NCI-H82 (cell line): Measurements from ENCODE around the gene SLC12A2.
A peak's percentile ranks its signal among the peaks of the same experiment; 100 is the strongest.

Experiments used
- DNase-seq: peaks from one replicate; lab custom pipeline; 2025; lab: John Stamatoyannopoulos, UW

Gene SLC12A2

DNA sequence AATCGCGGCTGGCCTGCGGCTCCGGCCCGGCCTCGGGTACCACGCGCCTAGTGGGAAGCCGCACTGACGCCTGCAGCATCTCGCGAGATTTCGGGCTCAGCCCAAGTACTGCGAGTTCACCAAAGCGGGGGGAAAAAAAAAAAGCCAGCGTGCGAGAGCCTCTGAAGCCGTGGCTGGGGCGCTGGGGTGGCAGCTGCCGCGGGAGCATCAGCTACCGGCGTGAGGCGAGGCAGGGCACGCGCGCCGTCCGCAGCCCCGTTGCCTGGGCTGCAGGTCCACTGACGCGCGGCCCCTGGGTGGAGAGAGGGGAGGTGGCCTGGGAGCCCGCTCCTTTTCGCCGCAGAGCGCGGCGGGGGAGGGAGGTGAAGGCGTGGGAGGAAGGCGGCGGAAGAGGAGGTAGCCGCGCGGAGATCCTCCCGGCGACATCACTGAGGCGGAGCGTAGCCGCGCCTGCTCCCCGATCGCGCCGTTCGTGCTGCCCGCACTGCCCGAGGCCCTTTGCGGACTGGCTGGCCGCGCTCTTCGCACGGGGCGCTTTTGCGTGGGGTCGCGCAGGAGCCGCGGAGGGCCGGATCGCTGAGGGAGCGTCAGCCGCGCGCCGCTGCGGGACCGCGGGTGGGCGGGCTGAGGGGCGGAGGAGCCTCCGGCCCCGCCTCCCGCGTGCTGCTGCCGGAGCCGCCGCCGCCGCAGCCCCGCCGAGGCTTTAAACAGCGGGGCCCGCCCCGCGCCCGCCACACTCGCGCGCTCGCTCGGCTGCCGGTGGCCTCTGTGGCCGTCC, at the start of gene SLC12A2:
TSS of gene SLC12A2 (plus strand) at position 734 of the 778 bp plus-strand sequence. CDS start 189 bp downstream, outside the sequence.
- peak; percentile 91 for DNase-seq

DNA sequence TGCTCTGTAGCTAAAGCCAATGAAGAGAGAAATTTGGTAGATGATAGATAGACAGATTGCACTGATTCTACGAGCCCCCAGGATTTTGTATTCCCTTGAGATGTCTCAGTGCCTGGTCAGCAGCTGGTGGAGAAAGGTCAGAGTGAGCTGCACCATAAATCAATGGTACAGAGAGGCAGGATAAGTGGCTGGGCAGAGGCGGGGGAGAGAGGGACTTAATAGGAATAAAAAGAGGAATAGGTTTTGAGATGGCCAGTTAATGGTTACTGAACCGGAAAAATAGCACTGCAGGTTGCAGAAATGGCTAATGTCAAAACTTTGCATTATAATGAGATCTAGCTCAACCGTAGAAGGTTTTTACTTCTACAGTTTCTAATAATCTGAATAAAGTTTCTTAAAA, 47.9 kb upstream of the SLC12A2 start:
- DNase-seq = peak; percentile 89

- DNase-seq = no peak
Measured at GRCh38 chr5:128036950-128037349, 46.6 kb upstream of the SLC12A2 start.

DNA sequence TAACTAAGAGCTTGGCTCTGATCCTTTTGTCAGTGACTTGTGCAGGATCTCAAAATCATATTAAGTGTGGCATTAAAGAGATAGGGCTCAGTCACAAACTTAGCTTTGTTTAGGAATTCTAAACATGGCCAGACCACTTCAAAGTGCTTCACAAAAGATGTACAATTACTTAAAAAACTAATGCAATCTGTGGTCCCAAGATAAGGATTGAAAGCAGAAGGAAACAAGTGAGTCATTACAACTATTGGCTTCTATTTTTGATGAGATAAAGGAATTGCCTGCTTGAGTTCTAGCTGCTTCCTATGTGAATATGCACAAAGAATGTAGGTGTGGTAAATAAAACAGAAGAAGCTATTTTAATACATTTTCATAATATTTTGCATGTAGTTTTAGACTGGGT, 44.9 kb upstream of the SLC12A2 start:
- peak; percentile 61 for DNase-seq

DNA sequence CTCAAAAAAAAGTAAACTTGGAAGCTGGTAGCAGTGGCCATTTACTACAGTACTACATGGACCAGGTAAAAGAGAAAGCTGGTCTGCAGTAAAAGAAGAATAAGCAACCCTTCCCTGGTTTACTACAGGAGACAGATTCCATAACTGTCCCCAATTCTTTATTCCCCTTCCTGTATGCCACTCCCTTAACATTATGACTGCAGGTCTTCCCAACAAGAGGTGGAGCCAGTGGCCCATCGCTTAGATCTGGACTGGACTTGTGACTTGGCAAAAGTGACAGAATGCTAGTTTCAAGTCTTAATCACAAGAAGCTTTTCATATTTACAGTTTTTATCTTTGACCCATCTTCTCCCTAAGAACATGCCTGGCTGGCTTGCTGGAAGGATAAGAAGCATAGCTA, 42.6 kb upstream of the SLC12A2 start:
- DNase-seq = no peak

GRCh38 chr5:128052780-128053179, 30.8 kb upstream of the SLC12A2 start:
- DNase-seq = no peak

- no peak for DNase-seq
Measured at GRCh38 chr5:128053291-128053954, 30.1 kb upstream of the SLC12A2 start.

GRCh38 chr5:128060644-128061385, 22.8 kb upstream of the SLC12A2 start:
- no peak for DNase-seq

DNA sequence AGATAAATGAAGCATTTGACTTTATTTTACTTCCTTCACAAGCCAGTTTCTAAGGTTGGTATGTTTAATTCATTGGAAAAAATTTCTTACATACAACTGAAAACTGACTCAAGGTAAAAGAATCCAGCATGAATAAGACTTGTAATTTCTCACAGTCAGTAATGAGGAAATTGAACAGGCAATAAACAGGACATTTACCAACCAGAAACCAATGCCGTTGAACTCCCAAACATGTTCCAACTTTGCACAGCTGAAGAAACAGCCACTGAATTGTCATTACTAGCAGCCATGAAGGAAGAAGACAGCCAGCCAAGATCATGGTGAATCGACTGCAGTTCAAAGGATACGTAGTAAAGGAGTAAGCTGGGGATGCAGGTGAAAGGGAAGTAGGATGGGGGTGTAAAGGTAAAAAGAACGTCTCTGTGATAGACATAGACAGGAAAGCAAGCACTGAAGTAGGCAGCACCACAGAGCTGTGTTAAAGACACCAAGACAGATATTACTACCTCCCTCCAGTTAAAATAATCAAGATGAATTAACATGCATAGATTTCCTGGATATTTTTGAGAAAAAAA, 21.3 kb upstream of the SLC12A2 start:
- no peak for DNase-seq

DNA sequence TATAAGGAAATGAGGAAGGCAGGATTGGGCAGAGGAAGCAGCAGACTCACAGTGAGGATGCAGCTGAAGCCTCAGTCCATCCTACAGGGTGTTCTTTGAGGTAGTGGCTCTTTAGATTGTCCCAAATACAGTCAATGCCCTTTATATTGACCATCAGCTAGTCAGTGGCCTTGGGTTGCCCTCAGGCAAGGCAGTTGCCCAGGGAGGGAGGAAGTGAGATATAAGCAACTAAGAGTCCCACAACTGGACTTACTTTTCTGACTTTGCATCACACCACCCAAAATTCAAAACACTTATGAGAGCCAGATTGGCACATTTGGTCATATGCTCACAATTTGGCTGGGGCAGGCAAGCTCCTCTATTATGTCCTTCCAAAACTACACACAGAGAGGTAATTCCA, 9.4 kb upstream of the SLC12A2 start:
- no peak for DNase-seq

DNA sequence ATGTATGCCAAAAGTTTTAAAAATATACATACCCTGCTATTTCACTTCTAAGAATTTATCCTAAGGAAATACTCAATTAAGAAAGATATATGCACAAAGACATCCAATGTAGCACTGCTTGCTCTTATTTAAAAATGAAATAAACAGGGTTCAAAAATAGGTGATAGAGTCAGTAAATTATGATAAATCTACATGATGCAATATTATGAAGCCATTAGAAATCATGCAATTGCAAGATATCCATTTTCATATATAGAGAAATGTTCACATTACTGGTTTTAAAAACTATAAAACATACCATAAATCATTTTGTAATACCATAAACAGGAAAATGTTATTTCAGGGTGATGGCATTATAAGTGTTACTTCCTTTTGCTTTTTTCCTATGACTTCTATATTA, 8.6 kb upstream of the SLC12A2 start:
- DNase-seq = no peak

DNA sequence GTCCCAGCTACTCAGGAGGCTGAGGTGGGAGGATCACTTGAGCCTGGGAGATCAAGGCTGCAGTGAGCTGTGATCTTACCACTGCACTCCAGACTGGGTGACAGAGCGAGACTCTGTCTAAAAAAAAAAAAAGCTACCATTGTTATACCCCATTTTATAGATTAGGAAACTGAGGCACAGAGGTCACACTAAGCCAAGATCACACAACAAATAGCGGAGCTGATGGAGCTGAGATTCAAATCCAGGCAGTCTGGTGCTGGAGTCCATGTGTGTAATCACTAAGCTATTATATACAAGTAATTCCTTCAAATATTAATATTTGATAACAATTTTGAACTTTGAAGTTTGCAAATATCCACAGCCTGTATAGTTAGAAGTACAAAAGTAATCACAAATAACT, 6.0 kb upstream of the SLC12A2 start:
- DNase-seq = no peak

DNA sequence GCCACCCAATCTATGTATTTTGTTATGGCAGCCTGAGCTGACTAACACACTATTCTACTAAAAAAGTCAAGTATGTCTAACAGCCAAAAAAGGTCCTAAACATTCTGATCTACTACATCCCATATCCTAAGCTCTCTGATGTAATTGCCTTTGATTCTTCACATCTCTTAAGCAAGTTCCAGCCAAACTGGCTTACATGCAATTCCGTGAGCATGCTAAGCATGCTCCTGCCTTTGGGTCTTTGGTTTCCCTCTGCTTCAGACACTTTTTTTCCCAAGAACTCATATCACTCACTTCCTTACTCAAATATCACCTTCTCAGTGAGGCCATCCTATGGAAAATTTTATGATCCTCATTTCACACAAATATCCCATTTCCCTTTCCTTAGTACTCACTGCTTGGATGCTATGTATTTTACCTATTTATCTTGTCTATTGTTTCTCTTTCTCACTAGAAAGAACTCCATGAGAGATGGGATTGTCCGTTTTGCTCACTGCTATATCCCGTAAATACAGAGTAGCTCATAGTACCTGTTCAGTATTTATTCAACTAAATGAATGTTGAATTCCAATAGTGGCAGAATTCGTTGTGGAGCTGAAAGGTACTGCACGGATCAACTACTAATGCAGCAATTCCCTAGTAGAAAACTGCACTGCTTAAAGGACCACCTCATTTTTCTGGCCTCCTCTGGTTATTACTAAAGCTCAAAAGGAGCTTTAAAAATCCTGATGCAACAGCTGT, 2.3 kb upstream of the SLC12A2 start:
- DNase-seq = peak; percentile 55

DNA sequence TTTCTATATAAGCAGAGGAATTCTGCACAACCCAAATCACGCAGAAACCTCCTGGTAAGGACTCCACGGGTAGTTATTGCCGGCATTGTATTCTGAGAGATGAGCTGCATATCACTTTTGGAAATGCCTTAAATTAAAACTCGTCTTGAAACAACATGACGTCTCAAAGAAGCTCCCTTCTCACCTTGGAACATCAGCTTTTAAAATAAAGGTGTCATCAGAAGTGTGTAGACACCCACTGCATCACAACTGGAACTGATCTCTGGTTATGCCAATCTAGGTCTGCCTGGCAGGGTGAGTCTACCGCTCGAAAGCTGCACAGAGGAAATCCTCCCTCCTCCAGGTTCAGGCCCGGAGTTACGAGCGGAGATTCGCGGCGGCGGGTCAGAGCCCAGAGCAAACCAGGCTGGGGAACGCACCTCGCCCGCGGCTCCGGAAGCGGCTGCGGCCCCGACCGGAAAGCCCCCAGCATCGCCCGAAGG, 974 bp upstream of the SLC12A2 start:
- DNase-seq = no peak

DNA sequence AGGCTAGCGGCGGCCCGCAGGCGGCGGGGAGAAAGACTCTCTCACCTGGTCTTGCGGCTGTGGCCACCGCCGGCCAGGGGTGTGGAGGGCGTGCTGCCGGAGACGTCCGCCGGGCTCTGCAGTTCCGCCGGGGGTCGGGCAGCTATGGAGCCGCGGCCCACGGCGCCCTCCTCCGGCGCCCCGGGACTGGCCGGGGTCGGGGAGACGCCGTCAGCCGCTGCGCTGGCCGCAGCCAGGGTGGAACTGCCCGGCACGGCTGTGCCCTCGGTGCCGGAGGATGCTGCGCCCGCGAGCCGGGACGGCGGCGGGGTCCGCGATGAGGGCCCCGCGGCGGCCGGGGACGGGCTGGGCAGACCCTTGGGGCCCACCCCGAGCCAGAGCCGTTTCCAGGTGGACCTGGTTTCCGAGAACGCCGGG, 253 bp downstream of the SLC12A2 start:
- no peak for DNase-seq

GRCh38 chr5:128084228-128085167, 932 bp downstream of the SLC12A2 start:
- peak; percentile 46 for DNase-seq

DNA sequence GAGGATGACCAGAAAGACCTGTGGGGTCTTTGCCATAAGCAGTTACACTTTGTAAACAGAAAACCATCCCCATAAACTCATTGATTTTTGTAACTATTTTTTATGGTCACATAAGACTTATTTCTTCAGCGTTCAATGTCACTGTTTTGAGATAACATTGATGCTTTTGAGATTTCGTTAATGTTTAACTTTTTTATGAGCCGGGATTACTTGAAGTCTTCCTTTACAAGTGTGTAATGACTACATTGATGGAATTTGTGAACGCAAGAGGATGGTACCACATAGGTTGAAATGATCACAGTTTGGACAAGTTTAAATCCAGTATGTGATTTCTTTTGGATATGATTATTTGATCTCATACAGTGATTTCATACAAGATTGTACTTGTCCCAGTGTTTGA, 1.8 kb downstream of the SLC12A2 start:
- no peak for DNase-seq

DNA sequence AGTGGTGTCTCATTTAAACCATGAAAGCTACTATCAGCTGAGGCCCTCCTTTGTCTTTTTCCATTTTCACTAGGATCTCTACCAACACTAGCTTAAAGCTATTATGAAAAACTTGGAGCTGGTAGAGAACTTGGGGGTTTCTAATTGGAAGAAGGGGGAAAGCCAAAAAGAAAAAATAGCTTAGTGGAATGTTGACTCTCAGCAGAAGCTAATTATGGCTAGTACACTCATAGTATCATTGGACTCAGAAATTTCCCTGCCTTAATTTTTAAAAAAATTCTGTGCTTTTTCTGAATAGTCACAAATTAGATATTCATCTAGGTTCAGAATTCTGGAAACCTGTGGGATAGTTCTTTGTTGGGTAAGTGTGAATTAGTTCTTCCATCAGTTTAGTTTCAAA, 8.0 kb downstream of the SLC12A2 start:
- DNase-seq = no peak

DNA sequence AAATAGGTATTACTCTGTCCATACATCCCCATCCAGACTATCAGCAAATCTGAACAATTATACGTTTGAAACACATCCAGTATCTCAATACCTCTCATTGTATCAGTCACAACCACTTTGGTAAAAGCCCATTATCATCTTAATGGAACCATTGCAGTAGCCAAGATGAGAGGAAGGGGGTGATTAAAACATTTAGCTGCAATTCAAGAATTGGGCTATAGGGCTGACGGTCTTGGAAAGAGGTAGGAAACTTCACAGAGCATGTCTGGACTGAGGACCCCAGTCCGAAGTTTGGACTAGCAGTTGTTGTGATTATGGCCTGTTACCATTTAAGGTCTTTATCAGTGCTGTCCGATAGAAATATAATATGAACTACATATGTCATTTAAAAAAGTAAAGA, 8.6 kb downstream of the SLC12A2 start:
- DNase-seq = peak; percentile 6

GRCh38 chr5:128093368-128093767, 9.8 kb downstream of the SLC12A2 start:
- no peak for DNase-seq

- no peak for DNase-seq
Measured at GRCh38 chr5:128097224-128097623, 13.7 kb downstream of the SLC12A2 start.
